ENCODE results near the gene REEP1.

GRCh38 chr2:86308356-86308755 is 29.1 kb downstream of the REEP1 start:
- TF ChIP-seq POLR2A (IDR thresholded peaks at IDR 0.05) (no peak), CTCF (IDR thresholded peaks at IDR 0.05) (no peak), POLR2AphosphoS5 (IDR thresholded peaks at IDR 0.05) (no peak), EP300 (IDR thresholded peaks at IDR 0.05) (no peak)

Data from suprapubic skin (tissue), 4 donors.